Activated CD4-positive, alpha-beta T cell treated with anti-CD3 and anti-CD28 coated beads, Interleukin-2, amount 10 ng/mL, durations not matched to agents 7 days and 5 days (primary cell): ENCODE data around the gene TRAF3. TPM values are rescaled to one million over a fixed set of nuclear protein-coding genes. Genes with fewer than 3 reads are reported as not detected.
"Not testable (repeated sequence)": the region's sequence is repeated elsewhere in the genome, so short reads cannot be mapped to it uniquely, and the experiment has no call there.

Experiments used
- CTCF ChIA-PET: fragments of 350-600 bp; sonication (Branson Sonifier 250); formaldehyde crosslinking; loops from one replicate; lab custom pipeline; 2021; ENCODE audit warnings: antibody characterized with exemption; lab: Charles Lee
- POLR2A ChIA-PET: fragments of 350-600 bp; sonication (Branson Sonifier 250); formaldehyde crosslinking; loops from one replicate; lab custom pipeline; 2021; ENCODE audit warnings: antibody characterized with exemption; lab: Charles Lee
- DNase-seq: peaks from one replicate; pipeline ENCODE4 v3.0.0-alpha.2; 2020
- H3K27ac Mint-ChIP-seq: one replicate; pipeline ENCODE4 v1.8.0; 2021; ENCODE audit warnings: mild to moderate bottlenecking, moderate library complexity, mixed read lengths
- H3K27me3 Mint-ChIP-seq: one replicate; pipeline ENCODE4 v1.8.0; 2021; ENCODE audit warnings: mixed read lengths
- H3K36me3 Mint-ChIP-seq: one replicate; pipeline ENCODE4 v1.8.0; 2021; ENCODE audit warnings: low read depth, mixed read lengths
- H3K4me1 Mint-ChIP-seq: one replicate; pipeline ENCODE4 v1.8.0; 2021; ENCODE audit warnings: mixed read lengths
- H3K4me3 Mint-ChIP-seq: one replicate; pipeline ENCODE4 v1.8.0; 2021; ENCODE audit warnings: mild to moderate bottlenecking, moderate library complexity, mixed read lengths
- H3K9me3 Mint-ChIP-seq: one replicate; pipeline ENCODE4 v1.8.0; 2021; ENCODE audit warnings: mixed read lengths
- total RNA-seq, 2 experiments: library from RNA; stranded (reverse); gene quantifications; one replicate each; pipeline ENCODE4 v1.2.3, GENCODE V29; 2021

The TRAF3 gene
- total RNA-seq, 2 experiments from 2014 or later: 38.9 to 40.2 TPM

DNA sequence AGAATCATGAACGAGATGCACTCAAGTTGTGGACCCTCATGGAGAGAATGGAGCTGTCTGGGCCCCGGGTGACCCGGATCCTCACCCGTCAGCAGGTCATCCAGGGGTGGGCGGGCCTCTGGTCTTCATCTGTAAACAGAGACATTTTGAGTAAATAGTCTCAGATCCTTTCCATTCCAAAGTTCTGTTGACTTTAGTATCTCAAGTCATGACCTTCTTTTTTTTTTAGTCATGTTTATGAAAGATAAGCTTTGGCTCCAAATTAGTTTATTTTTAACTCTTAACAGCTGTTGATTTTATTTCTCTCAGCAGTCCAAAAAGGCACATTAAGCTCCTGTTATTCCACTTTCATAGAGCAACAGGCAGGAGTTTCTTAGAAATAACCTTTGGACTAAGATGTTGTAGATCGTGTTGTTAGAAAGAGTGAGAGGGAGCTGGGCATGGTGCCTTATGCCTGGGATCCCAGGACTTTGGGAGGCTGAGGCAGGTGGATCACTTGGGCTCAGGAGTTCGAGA, 96.4 kb downstream of the TRAF3 start:
- CTCF ChIA-PET: no interaction called here
- Mint-ChIP-seq H3K27me3 (no peaks in the 10 kb centered on the region), H3K9me3 (no peaks in the 10 kb centered on the region), H3K36me3 (peaks cover 8% of the 10 kb centered on the region), H3K4me1 (peaks cover 5% of the 10 kb centered on the region), H3K4me3 (no peak overlapping the region), H3K27ac (no peak overlapping the region)
- POLR2A ChIA-PET: no interaction called here
- DNase-seq: no peak

DNA sequence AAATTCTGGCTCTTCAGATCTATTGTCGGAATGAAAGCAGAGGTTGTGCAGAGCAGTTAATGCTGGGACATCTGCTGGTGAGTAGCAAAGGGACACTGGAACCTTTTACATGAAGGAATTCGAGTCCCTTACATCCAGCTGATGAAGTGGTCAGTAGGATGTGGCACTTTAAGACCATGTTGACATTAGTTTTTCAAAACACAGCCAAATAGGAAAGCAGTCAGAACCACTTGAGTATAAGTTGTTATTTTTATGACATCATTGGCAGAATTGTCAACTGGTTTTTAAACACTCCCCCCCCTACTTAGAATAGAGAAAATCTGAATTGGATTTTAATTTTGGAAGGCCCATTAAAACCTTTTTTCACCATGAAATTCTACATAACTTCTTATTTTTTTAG, 98.4 kb downstream of the TRAF3 start:
- H3K9me3 Mint-ChIP-seq: no peaks in the 10 kb centered on the region
- no peak overlapping the region for H3K4me3 Mint-ChIP-seq
- POLR2A ChIA-PET: no interaction called here
- no peaks in the 10 kb centered on the region for H3K27me3 Mint-ChIP-seq
- H3K27ac Mint-ChIP-seq: no peak overlapping the region
- no peak for DNase-seq
- CTCF ChIA-PET: interaction anchor here (1.0 kb wide), 1 partner anchor 70 kb away, joined by 3 read pairs; no protein-coding TSS in a partner anchor
- peaks cover 2% of the 10 kb centered on the region for H3K4me1 Mint-ChIP-seq
- H3K36me3 Mint-ChIP-seq: peaks cover 16% of the 10 kb centered on the region

DNA sequence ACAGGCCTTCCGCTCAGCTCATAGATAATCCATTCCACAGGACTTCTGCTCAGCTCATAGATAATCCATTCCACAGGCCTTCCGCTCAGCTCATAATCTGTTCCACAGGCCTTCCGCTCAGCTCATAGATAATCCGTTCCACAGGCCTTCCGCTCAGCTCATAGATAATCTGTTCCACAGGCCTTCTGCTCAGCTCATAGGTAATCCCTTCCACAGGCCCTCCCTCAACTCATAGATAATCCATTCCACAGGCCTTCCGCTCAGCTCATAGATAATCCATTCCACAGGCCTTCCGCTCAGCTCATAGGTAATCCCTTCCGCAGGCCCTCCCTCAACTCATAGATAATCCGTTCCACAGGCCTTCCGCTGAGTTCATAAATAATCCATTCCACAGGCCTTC, 100.3 kb downstream of the TRAF3 start:
- not testable (repeated sequence) for H3K27me3 Mint-ChIP-seq, H3K9me3 Mint-ChIP-seq, H3K4me1 Mint-ChIP-seq, DNase-seq, H3K27ac Mint-ChIP-seq, H3K4me3 Mint-ChIP-seq
- ChIA-PET POLR2A (interaction anchor here (0.6 kb wide), 1 partner anchor 68 kb away, joined by 3 read pairs; no protein-coding TSS in a partner anchor), CTCF (interaction anchor here (0.7 to 1.9 kb wide), 3 partner anchors 10 to 215 kb away, joined by 3 to 8 read pairs (median 3); no protein-coding TSS in a partner anchor)
- H3K36me3 Mint-ChIP-seq: peaks cover 12% of the 10 kb centered on the region

DNA sequence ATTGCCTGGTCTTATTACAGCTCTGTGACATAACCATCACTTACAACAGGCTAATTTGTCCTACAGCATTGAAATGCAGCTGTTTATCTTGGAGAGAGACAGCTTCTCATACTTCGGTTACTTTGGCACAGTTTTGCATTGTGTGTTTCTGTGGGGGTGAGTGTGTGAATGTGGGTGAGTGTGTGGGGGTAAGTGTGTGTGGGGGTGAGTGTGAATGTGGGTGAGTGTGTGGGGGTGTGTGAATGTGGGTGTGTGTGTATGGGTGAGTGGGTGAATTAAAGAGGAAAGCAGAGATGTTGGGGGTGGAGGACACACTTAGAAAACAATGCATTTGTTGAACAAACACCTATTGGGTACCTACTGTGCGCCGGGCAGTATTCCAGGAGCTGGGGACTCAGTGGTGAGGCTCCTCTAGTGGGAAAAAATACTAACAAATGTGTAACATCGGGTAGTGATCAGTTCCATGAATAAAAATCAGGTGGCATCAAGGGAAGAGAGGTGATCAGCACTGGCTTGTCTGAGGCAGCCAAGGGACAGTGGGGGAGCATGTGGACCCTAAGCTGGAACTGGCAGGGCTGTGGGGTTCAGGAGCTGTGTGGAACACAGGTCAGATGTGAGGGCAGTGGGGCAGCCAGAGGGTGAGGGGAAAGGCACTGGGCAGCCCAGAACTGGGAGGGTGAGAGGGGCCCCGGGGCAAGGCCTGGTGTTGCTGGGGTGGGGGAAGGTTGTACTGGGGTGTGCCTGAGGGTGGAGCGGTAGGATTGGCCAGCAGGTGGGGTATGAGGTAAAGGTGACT, 101.1 kb downstream of the TRAF3 start:
- Mint-ChIP-seq H3K36me3 (peaks cover 11% of the 10 kb centered on the region), H3K4me1 (peaks cover 3% of the 10 kb centered on the region), H3K9me3 (no peaks in the 10 kb centered on the region), H3K27ac (no peak overlapping the region), H3K4me3 (no peak overlapping the region), H3K27me3 (no peaks in the 10 kb centered on the region)
- ChIA-PET CTCF (interaction anchor here (1.1 to 1.9 kb wide), 4 partner anchors 9 to 216 kb away, joined by 3 to 8 read pairs (median 3); no protein-coding TSS in a partner anchor), POLR2A (interaction anchor here (0.5 to 0.6 kb wide), 2 partner anchors 15 to 516 kb away, joined by 3 read pairs; no protein-coding TSS in a partner anchor)
- no peak for DNase-seq

DNA sequence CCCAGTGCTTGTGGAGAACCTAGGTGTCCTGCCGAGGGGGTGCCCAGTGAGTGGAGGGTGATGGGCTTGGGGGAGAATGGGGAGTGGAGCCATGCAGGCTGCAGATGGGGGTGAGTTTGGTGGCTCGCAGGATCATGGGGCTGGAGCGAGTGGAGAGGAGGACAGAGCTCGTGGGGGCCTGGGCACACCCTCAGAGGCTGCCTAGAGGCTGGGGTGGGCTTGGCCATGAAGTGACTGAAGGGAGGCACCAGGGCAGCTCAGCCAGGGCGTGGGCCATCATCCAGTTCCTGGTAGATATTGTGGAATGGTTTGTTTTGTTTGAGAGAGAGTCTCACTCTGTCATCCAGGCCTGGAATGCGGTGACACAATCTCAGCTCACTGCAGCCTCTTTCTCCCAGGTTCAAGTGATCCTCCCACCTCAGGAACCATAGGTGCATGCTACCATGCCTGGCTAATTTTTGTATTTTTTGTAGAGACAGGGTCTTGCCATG, 101.8 kb downstream of the TRAF3 start:
- no peak overlapping the region for H3K27ac Mint-ChIP-seq
- no peak overlapping the region for H3K4me3 Mint-ChIP-seq
- peaks cover 11% of the 10 kb centered on the region for H3K36me3 Mint-ChIP-seq
- H3K4me1 Mint-ChIP-seq: peaks cover 4% of the 10 kb centered on the region
- H3K9me3 Mint-ChIP-seq: no peaks in the 10 kb centered on the region
- DNase-seq: no peak
- ChIA-PET CTCF (interaction anchor here (1.3 kb wide), 2 partner anchors 9 to 10 kb away, joined by 3 read pairs; no protein-coding TSS in a partner anchor), POLR2A (interaction anchor here (0.5 to 0.6 kb wide), 2 partner anchors 14 to 517 kb away, joined by 3 read pairs; no protein-coding TSS in a partner anchor)
- H3K27me3 Mint-ChIP-seq: no peaks in the 10 kb centered on the region

DNA sequence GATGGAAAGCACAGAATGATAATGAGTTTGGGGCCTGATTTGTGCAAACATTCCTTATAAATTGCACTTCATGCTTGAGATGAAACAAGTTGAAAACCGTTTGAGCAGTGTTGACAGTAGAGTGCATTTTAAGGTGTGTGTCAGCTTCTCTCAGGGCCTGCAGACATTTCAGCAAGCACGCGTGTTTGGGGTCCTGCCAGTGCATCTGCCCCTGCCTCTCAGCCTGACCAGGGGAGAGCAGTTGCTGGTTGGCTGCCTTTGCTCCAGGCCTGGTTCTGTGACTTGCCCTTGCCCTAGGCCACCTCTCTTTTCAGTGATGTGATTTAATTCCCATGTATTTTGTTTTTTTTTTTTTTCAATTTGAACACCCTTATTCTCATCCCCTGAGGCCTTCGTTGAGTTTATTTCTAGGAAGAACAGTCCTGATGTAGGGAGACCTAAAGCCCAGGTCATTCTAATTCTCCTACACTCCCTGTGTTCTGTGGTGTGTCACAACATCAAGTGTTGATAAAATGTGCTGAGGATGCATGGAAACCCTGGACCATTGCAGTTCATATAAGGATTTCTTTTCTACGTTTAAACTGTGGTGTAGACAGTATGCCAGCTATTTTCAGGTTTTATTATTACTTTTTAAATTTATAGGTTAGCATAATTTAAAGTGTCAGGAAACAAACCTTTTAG, 105.1 kb downstream of the TRAF3 start:
- H3K4me3 Mint-ChIP-seq: no peak overlapping the region
- POLR2A ChIA-PET: no interaction called here
- H3K27ac Mint-ChIP-seq: no peak overlapping the region
- CTCF ChIA-PET: no interaction called here
- H3K4me1 Mint-ChIP-seq: peaks cover 6% of the 10 kb centered on the region
- no peaks in the 10 kb centered on the region for H3K27me3 Mint-ChIP-seq
- no peak for DNase-seq
- H3K9me3 Mint-ChIP-seq: no peaks in the 10 kb centered on the region
- peaks cover 18% of the 10 kb centered on the region for H3K36me3 Mint-ChIP-seq

DNA sequence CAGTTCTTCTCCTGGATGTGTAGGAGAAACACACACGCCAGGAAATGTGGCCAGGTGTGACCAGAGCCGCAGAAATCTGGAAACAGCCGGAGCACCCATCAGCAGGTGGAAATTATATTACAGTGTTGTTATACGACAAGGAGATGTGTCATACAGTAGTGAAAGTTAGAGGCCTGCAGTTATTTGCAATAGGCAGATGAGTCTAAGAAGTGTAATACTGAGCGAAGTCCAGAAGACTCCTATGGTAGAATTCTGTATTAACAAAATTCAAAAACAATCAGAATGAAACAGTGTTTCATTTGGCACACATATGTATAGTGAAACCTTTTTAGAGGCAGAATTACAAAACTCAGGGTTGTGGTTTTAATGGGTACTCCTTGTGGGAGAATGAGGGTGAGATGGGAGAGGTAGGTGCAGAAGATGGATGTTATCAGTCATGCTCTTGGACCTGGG, 105.9 kb downstream of the TRAF3 start:
- Mint-ChIP-seq H3K4me3 (no peak overlapping the region), H3K27ac (peak overlapping the region; percentile 61), H3K36me3 (peaks cover 18% of the 10 kb centered on the region)

DNA sequence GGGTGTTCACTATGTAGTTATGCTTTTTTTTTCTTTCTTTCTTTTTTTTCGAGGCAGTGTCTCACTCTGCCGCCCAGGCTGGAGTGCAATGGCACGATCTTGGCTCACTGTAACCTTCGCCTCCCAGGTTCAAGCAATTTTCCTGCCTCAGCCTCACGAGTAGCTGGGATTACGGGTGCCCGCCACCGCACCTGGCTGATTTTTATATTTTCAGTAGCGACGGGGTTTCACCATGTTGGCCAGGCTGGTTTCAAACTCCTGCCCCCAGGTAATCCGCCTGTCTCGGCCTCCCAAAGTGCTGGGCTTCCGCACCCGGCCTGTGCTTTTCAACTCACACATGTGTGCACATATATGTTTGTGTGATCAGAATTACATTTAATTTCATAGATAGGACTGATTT, 106.3 kb downstream of the TRAF3 start:
- peaks cover 6% of the 10 kb centered on the region for H3K4me1 Mint-ChIP-seq
- no peak overlapping the region for H3K4me3 Mint-ChIP-seq
- H3K36me3 Mint-ChIP-seq: peaks cover 21% of the 10 kb centered on the region
- H3K9me3 Mint-ChIP-seq: no peaks in the 10 kb centered on the region
- CTCF ChIA-PET: no interaction called here
- H3K27me3 Mint-ChIP-seq: no peaks in the 10 kb centered on the region
- POLR2A ChIA-PET: no interaction called here
- no peak overlapping the region for H3K27ac Mint-ChIP-seq
- DNase-seq: no peak

More for the DNA sequence above, 105.9 kb downstream of the TRAF3 start:
- Mint-ChIP-seq H3K27me3 (no peaks in the 10 kb centered on the region), H3K4me1 (peaks cover 6% of the 10 kb centered on the region), H3K9me3 (no peaks in the 10 kb centered on the region)
- POLR2A ChIA-PET: no interaction called here
- DNase-seq: no peak
- CTCF ChIA-PET: no interaction called here

DNA sequence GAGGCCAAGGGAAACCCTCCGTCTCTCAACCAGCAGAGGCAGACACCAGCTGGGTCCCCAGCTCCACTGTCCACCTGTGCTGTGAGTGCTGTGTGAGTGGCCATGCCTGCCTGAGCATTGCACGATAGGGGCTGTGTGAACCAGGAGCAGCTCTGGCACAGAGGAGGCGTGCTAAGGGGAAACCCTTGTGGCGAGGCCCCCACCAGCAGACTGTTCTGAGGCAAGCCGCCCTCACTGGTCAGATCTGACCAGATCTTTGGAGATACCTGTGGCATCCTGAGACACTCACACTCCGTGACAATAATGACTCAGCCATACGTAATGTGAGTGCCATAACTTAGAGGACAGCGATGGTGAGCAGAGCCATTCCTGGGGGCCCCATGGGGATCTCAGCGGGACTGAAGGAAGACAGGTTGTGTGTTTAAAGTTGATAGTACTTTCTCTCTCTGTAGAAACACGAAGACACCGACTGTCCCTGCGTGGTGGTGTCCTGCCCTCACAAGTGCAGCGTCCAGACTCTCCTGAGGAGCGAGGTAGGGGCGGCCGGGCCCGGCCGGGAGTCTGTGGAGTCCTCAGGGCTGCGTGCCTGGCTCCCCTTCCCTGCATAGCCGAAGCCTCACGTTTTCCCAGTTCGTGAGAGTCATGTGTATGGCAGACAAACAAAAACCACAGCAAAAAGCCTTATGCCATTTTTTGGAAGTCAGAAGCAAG, 108.6 kb downstream of the TRAF3 start:
- H3K4me1 Mint-ChIP-seq: peaks cover 6% of the 10 kb centered on the region
- no peaks in the 10 kb centered on the region for H3K27me3 Mint-ChIP-seq
- no peak for DNase-seq
- H3K27ac Mint-ChIP-seq: no peak overlapping the region
- no peak overlapping the region for H3K4me3 Mint-ChIP-seq
- H3K9me3 Mint-ChIP-seq: no peaks in the 10 kb centered on the region
- ChIA-PET CTCF (no interaction called here), POLR2A (no interaction called here)
- H3K36me3 Mint-ChIP-seq: peaks cover 12% of the 10 kb centered on the region

DNA sequence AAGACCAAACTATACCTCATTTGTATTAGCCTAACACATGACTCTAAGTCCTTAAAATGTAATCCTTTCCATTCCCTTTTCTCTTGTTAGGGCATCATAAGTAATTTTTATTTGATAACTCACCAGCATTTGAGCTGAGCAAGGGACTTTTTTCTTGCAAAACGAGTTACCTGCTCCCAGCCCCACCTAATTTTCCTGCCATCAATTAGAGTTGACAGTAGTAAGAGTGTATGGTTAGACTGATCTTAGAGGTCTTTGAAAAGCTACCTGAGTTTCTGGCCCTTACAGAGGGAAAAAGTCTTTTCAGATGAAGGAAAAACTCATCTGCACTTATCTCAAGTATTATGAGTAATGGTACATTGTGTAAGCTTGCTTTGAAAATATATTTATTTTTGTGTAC, 111.5 kb downstream of the TRAF3 start:
- Mint-ChIP-seq H3K4me1 (peaks cover 3% of the 10 kb centered on the region), H3K36me3 (peaks cover 28% of the 10 kb centered on the region), H3K4me3 (no peak overlapping the region), H3K9me3 (no peaks in the 10 kb centered on the region), H3K27ac (no peak overlapping the region), H3K27me3 (no peaks in the 10 kb centered on the region)
- POLR2A ChIA-PET: no interaction called here
- CTCF ChIA-PET: interaction anchor here (1.2 to 1.4 kb wide), 2 partner anchors 7 to 10 kb away, joined by 3 read pairs; no protein-coding TSS in a partner anchor
- DNase-seq: no peak

DNA sequence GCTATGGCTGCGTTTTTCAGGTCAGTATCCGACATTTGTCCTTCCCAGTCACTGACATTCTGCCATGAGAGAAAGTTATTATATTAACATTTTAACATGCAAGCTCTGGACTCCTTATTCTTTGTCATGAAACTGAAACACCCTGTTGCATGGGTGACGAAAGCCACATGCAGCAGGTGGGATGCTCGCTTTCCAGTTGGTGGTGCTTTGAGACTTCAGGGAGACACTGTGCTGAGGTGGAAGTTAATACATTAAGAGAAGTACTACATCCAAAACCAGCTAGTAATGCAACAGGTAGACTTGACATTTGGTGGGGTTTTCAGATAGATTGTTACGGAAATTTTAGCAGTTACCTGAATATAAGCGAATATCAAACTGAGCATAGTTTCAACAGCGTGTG, 112.4 kb downstream of the TRAF3 start:
- Mint-ChIP-seq H3K9me3 (no peaks in the 10 kb centered on the region), H3K36me3 (peaks cover 28% of the 10 kb centered on the region), H3K4me3 (no peak overlapping the region), H3K4me1 (no peaks in the 10 kb centered on the region), H3K27ac (no peak overlapping the region), H3K27me3 (no peaks in the 10 kb centered on the region)
- no peak for DNase-seq
- ChIA-PET POLR2A (no interaction called here), CTCF (interaction anchor here (1.2 kb wide), 1 partner anchor 10 kb away, joined by 3 read pairs; no protein-coding TSS in a partner anchor)

DNA sequence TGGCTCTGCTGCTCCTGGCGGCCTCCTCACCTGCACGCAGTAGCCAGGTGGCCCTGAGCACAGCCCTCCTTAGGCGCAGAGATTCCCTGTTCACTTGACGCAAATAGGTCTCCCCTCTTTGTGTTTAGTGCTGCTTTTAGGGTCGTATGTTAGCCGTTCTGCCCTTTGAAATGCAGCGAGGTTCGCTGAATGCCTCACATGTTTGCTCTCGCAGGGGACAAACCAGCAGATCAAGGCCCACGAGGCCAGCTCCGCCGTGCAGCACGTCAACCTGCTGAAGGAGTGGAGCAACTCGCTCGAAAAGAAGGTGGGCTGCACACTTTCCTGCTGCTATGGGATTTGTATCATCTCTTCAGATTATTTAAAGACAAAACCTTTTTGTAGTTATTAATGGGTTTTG, 113.9 kb downstream of the TRAF3 start:
- ChIA-PET CTCF (interaction anchor here (0.6 kb wide), 1 partner anchor 27 kb away, joined by 3 read pairs; no protein-coding TSS in a partner anchor), POLR2A (no interaction called here)
- no peaks in the 10 kb centered on the region for H3K4me1 Mint-ChIP-seq

More for the DNA sequence above, 113.9 kb downstream of the TRAF3 start:
- no peak overlapping the region for H3K27ac Mint-ChIP-seq
- H3K27me3 Mint-ChIP-seq: no peaks in the 10 kb centered on the region
- no peaks in the 10 kb centered on the region for H3K9me3 Mint-ChIP-seq
- peaks cover 34% of the 10 kb centered on the region for H3K36me3 Mint-ChIP-seq
- no peak for DNase-seq
- H3K4me3 Mint-ChIP-seq: no peak overlapping the region
